Heart left ventricle (tissue), 13 donors: ENCODE measurements around the gene CERKL.

Experiments
- CTCF ChIP-seq, 12 donors: fragments of 200-600 bp; sonication (generic) in 4 of 12; IDR thresholded peaks; one replicate each; pipeline versions ENCODE4 v1.5.0 to v1.8.0; 2018 to 2022; ENCODE audit warnings: antibody characterized with exemption in 12 of 12, mild to moderate bottlenecking in 5 of 12
- POLR2A ChIP-seq, 2 donors: fragments of 450-650 bp; IDR thresholded peaks; one replicate each; pipeline ENCODE4 v1.6.1; 2017; ENCODE audit warnings: antibody characterized with exemption in 2 of 2, mild to moderate bottlenecking in 2 of 2, moderate library complexity in 2 of 2
- donor health status: ischemic (EF 13 %, LVEDD 7.1; RV severe dilation, severe dysfunction).
- donor health status: DM: no; HTN: yes; CAD: no.
- donor health status: DM: no; HTN: no; CAD: no.
- donor health status: ischemic (EF 25% LVEDD 6.9; RV normal size, moderate dysfunction).
- donor health status: ischemic (EF 25% LVEDD 5.7; RV mildly dilated, moderate dysfunction).
- donor health status: ischemic (EF 35%, LVEDD 5.7; RV mildly dilated, moderate dysfunction).
- donor health status: nonischemic (EF 11% LVEDD 7.7; RV severe dilation, severe dysfunction).
- donor health status: DM: yes; HTN: yes; CAD: no.
- donor health status: PGD.
- donor health status: ischemic (EF 29% LVEDD 5.4; RV normal size, mild dysfunction).
- donor health status: nonischemic (EF 23%, LVEDD 6.1; RV moderate dilation, normal function).

GRCh38 chr2:181515719-181516118 is 141.2 kb downstream of the CERKL start:
- TF ChIP-seq CTCF (IDR thresholded peaks at IDR 0.05) (no peak), POLR2A (IDR thresholded peaks at IDR 0.05) (no peak)
